GM11168 (cell line): Measurements from ENCODE around the gene MAPKBP1.

ENCODE experiments used
- in situ Hi-C: fragments of 300-500 bp; cut with MboI; formaldehyde crosslinking; loops from one replicate; pipeline ENCODE4 v1.12.0; 2022; ENCODE audit warnings: low sequenced_read_pairs; ENCODE audit not compliant: unreplicated experiment

Gene MAPKBP1

GRCh38 chr15:41861736-41862356 is 87.6 kb downstream of the MAPKBP1 start:
- in situ Hi-C loops = no loop called here

GRCh38 chr15:41862515-41863116 is 88.3 kb downstream of the MAPKBP1 start:
- in situ Hi-C loops = no loop called here

GRCh38 chr15:41865490-41866055 is 91.3 kb downstream of the MAPKBP1 start:
- in situ Hi-C loops = no loop called here

GRCh38 chr15:41866263-41866703 is 92.0 kb downstream of the MAPKBP1 start:
- in situ Hi-C loops = no loop called here

- in situ Hi-C loops = no loop called here
Measured at GRCh38 chr15:41866872-41867579, 92.7 kb downstream of the MAPKBP1 start.

GRCh38 chr15:41868321-41868720 is 94.0 kb downstream of the MAPKBP1 start:
- in situ Hi-C loops = no loop called here

GRCh38 chr15:41869770-41870688 is 95.7 kb downstream of the MAPKBP1 start:
- in situ Hi-C loops = no loop called here

- in situ Hi-C loops = no loop called here
Measured at GRCh38 chr15:41870689-41871081, 96.4 kb downstream of the MAPKBP1 start.

- in situ Hi-C loops = no loop called here
Measured at GRCh38 chr15:41871175-41871905, 97.1 kb downstream of the MAPKBP1 start.

GRCh38 chr15:41872166-41872747 is 98.0 kb downstream of the MAPKBP1 start:
- in situ Hi-C loops = no loop called here

GRCh38 chr15:41873711-41874110 is 99.4 kb downstream of the MAPKBP1 start:
- in situ Hi-C loops = no loop called here

GRCh38 chr15:41874736-41875135 is 100.5 kb downstream of the MAPKBP1 start:
- in situ Hi-C loops = no loop called here

GRCh38 chr15:41876007-41876406 is 101.7 kb downstream of the MAPKBP1 start:
- in situ Hi-C loops = no loop called here

- in situ Hi-C loops = no loop called here
Measured at GRCh38 chr15:41876689-41877088, 102.4 kb downstream of the MAPKBP1 start.
